ENCODE measurements around the gene GNL3L. TPM values are rescaled to one million over a fixed set of nuclear protein-coding genes. Genes with fewer than 3 reads are reported as not detected.

Gene GNL3L, protein sequence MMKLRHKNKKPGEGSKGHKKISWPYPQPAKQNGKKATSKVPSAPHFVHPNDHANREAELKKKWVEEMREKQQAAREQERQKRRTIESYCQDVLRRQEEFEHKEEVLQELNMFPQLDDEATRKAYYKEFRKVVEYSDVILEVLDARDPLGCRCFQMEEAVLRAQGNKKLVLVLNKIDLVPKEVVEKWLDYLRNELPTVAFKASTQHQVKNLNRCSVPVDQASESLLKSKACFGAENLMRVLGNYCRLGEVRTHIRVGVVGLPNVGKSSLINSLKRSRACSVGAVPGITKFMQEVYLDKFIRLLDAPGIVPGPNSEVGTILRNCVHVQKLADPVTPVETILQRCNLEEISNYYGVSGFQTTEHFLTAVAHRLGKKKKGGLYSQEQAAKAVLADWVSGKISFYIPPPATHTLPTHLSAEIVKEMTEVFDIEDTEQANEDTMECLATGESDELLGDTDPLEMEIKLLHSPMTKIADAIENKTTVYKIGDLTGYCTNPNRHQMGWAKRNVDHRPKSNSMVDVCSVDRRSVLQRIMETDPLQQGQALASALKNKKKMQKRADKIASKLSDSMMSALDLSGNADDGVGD
- 10 to 100 TPM; 30.8 to 52.3 (median 40.6) TPM for total RNA-seq
- polyA plus RNA-seq: 1 to 10 TPM; 3.0 to 8.8 (median 3.9) TPM
- long read RNA-seq, donor 1, partial matches to known transcripts: 14 of 15 reads
- long read RNA-seq, donor 1, other reads (novel, unspliced or antisense): 0 of 15 reads
- long read RNA-seq, donor 2, partial matches to known transcripts: 12 of 13 reads
- long read RNA-seq, donor 2, other reads (novel, unspliced or antisense): 0 of 13 reads

DNA sequence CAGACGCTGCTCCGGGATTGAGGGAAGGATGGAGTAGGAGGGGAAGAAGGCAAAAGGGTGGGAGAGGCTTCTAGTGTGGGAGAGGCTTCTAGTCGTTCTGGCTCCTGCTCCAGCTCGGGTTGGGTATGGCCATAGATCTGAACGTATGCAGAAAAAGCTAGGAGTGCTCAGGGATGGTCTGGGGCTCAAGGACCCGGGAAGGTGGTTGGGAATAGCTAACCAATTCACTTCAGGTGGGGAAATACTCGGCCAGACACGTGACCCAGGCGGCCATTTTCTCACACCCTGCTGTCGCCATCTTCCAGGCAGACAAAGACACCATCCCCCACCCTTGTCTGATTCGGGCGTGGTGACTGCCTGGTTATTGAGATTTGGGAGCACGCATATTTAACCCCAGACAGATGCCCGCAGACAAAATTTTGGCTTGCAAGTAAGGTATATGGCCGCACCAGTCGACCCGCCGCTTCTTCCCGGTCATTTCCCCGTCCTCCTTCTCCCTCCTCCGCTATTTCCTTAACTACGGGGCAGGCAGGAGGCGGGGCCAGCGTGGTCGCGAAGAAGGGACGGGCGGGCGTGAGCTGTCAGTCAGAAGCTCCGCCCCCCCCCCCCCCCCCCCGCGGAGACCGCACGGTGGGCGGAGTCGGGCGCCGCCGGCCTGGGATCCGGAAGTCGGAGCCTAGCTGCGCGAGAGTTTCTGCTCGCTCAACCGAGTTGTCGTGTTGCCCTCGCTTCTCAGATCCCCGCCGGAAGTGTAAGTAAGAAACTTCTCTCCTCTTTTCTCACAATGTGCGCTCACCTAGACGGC lies at the start of gene GNL3L:
TSS of gene GNL3L (plus strand) at position 668 of the 805 bp plus-strand sequence. CDS start 2,348 bp downstream, outside the sequence.
- H3K27ac ChIP-seq: peak within 1 kb of the TSS; percentile 72 to 94 (median 90)

DNA sequence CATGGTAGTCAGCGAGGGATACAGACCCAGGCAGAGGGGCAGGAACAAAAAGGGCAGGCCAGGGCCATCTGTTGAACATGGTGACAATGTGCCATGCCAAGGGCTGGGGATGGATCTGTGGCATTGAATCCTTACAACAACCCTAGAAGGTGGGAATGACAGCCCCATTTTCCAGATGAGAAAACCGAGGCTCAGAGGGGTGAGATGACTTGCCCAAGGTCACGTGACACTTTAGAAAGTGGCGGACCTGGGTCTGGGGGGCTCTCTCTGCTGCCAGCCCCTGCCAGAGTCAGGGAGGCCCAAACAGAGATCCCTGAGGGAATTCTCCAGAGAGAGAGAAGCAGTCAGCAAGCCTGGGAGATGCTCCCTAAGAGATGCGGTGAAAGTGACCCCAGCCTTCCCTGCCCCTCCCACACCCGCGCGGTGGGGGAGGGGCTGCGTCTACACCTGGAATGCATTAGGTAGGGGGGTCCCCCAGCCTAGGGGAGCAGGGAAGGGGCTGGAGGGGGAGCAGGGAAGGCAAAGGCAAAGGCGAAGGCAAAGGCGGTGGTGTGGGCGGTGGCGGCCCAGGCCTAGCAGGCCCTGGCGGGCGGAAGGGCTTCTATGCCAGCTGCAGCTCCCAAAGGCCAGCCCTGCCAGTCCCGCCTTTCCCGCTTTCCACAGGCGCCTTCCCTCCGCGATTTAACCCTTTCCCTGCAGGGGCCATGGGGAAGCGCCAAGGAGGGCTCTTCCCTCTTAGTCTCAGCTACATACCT lies 47.0 kb upstream of the GNL3L start:
- H3K36me3 ChIP-seq: no peaks in the 10 kb centered on the region
- no peaks in the 10 kb centered on the region for H3K9me3 ChIP-seq
- H3K27ac ChIP-seq: peak overlapping the region in 6 of 8 donors; percentile 54 to 72 (median 66)
- TF ChIP-seq POLR2AphosphoS5 (IDR thresholded peaks at IDR 0.05): peak in 2 of 3 donors; percentile 40 to 46
- TF ChIP-seq, protein P1, sequence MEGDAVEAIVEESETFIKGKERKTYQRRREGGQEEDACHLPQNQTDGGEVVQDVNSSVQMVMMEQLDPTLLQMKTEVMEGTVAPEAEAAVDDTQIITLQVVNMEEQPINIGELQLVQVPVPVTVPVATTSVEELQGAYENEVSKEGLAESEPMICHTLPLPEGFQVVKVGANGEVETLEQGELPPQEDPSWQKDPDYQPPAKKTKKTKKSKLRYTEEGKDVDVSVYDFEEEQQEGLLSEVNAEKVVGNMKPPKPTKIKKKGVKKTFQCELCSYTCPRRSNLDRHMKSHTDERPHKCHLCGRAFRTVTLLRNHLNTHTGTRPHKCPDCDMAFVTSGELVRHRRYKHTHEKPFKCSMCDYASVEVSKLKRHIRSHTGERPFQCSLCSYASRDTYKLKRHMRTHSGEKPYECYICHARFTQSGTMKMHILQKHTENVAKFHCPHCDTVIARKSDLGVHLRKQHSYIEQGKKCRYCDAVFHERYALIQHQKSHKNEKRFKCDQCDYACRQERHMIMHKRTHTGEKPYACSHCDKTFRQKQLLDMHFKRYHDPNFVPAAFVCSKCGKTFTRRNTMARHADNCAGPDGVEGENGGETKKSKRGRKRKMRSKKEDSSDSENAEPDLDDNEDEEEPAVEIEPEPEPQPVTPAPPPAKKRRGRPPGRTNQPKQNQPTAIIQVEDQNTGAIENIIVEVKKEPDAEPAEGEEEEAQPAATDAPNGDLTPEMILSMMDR (IDR thresholded peaks at IDR 0.05 in 8 of 11, conservative IDR thresholded peaks at IDR 0.05 in 3 of 11): no peak
- H3K4me1 ChIP-seq: peaks cover 0 to 8% (median 0%) of the 10 kb centered on the region in 6 donors
- intact Hi-C loops (cut with DNase I; ENCODE audit: low total_unique reads): no loop called here
- H3K27me3 ChIP-seq (replicated peaks in 1 of 7): no peaks in the 10 kb centered on the region
- 30 to 71% (median 62%) methylated on average over 8 to 21 of the region's 21 CpGs for WGBS, 5 donors
- no peak for DNase-seq
- peak overlapping the region in 1 of 8 donors; percentile 9 for H3K4me3 ChIP-seq

More for the DNA sequence above, at the start of gene GNL3L:
- 5 to 54% (median 13%) methylated on average over 21 to 50 of the region's 51 CpGs for WGBS, 5 donors
- Histone ChIP-seq H3K4me1 (peaks cover 5 to 38% (median 31%) of the 10 kb centered on the region in 6 donors), H3K9me3 (peaks cover 0 to 10% (median 0%) of the 10 kb centered on the region in 8 donors), H3K36me3 (peaks cover 0 to 24% (median 0%) of the 10 kb centered on the region in 6 donors), H3K4me3 (peak within 1 kb of the TSS; percentile 58 to 88 (median 66)), H3K27me3 (replicated peaks in 1 of 7) (no peaks in the 10 kb centered on the region)
- TF ChIP-seq, protein P1 (IDR thresholded peaks at IDR 0.05 in 8 of 11, conservative IDR thresholded peaks at IDR 0.05 in 3 of 11): no peak
- peak; percentile 74 to 82 (median 82) for TF ChIP-seq POLR2AphosphoS5 (IDR thresholded peaks at IDR 0.05)
- intact Hi-C loops (cut with DNase I; ENCODE audit: low total_unique reads): loop anchor here (10.0 kb wide), 1 partner anchor 485 kb away; the partner anchor contains the start of gene PHF8
- DNase-seq: peak; percentile 94

DNA sequence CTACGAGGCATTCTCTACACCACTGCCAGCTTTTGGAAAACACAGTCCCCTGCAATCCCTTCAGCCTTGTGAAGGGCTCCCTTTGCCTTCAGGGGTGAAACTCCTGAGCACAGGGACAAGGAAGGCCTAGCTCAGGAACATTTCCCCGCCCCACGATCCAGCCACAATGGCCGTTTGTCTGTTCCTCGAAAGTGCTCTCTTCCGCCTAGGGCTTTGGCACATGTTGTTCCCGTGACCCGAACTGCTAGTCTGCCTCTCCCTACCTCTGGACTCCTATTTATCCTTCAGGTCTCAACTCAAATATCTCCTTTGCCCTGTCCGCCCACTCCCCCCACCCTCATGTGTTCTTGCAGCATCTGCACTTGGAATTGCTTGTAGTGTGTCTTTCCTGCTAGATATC lies 46.1 kb upstream of the GNL3L start:
- Histone ChIP-seq H3K4me1 (peaks cover 0 to 8% (median 0%) of the 10 kb centered on the region in 6 donors), H3K27ac (peak overlapping the region in 4 of 8 donors; percentile 54 to 72 (median 66)), H3K9me3 (no peaks in the 10 kb centered on the region), H3K36me3 (no peaks in the 10 kb centered on the region), H3K4me3 (no peak overlapping the region), H3K27me3 (replicated peaks in 1 of 7) (no peaks in the 10 kb centered on the region)
- TF ChIP-seq, protein P1 (IDR thresholded peaks at IDR 0.05 in 8 of 11, conservative IDR thresholded peaks at IDR 0.05 in 3 of 11): no peak
- intact Hi-C loops (cut with DNase I; ENCODE audit: low total_unique reads): no loop called here
- WGBS, 5 donors: 72 to 81% (median 74%) methylated on average over 9 of the region's 9 CpGs
- no peak for DNase-seq

Measured in spleen (tissue), 13 donors.